ENCODE results near the gene SUPT16H.

Gene SUPT16H

DNA sequence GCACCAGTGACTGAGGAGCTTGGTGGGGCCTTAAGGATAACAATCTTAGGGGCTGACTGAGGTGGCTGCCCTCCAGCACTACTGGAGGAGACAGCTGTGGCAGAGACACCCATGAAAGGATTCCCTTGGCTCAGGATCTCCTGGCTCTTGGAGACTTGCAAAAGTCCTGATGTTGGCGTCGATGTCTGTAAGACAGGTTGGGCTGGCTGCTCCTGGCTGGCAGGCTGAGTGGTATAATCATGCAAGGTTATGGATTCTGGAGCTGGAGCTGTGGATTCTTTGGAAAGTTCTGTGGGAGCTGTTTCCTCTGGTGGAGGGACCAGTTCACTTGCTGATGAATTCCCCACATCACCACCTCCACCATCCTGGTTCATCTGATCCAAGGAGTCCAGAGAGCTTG lies 47.3 kb upstream of the SUPT16H start:
- TF ChIP-seq KLF10 (tag by site-specific recombination; IDR thresholded peaks at IDR 0.05): no peak
- no peak for TF ChIP-seq GLIS1 (tag by site-specific recombination; IDR thresholded peaks at IDR 0.05)
- TF ChIP-seq, protein P1, sequence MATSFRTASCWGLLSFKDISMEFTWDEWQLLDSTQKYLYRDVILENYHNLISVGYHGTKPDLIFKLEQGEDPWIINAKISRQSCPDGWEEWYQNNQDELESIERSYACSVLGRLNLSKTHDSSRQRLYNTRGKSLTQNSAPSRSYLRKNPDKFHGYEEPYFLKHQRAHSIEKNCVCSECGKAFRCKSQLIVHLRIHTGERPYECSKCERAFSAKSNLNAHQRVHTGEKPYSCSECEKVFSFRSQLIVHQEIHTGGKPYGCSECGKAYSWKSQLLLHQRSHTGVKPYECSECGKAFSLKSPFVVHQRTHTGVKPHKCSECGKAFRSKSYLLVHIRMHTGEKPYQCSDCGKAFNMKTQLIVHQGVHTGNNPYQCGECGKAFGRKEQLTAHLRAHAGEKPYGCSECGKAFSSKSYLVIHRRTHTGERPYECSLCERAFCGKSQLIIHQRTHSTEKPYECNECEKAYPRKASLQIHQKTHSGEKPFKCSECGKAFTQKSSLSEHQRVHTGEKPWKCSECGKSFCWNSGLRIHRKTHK (tag by site-specific recombination; IDR thresholded peaks at IDR 0.05): no peak
- no peak for TF ChIP-seq ZNF223 (tag by site-specific recombination; IDR thresholded peaks at IDR 0.05)
- TF ChIP-seq, protein P2, sequence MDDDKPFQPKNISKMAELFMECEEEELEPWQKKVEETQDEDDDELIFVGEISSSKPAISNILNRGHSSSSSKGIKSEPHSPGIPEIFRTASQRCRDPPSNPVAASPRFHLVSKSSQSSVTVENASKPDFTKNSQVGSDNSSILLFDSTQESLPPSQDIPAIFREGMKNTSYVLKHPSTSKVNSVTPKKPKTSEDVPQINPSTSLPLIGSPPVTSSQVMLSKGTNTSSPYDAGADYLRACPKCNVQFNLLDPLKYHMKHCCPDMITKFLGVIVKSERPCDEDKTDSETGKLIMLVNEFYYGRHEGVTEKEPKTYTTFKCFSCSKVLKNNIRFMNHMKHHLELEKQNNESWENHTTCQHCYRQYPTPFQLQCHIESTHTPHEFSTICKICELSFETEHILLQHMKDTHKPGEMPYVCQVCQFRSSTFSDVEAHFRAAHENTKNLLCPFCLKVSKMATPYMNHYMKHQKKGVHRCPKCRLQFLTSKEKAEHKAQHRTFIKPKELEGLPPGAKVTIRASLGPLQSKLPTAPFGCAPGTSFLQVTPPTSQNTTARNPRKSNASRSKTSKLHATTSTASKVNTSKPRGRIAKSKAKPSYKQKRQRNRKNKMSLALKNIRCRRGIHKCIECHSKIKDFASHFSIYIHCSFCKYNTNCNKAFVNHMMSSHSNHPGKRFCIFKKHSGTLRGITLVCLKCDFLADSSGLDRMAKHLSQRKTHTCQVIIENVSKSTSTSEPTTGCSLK (tag by site-specific recombination; IDR thresholded peaks at IDR 0.05): no peak
- no peak for TF ChIP-seq HOXA7 (CRISPR knock-in tag; IDR thresholded peaks at IDR 0.05; ENCODE audit: borderline replicate concordance)
- TF ChIP-seq, protein P3, sequence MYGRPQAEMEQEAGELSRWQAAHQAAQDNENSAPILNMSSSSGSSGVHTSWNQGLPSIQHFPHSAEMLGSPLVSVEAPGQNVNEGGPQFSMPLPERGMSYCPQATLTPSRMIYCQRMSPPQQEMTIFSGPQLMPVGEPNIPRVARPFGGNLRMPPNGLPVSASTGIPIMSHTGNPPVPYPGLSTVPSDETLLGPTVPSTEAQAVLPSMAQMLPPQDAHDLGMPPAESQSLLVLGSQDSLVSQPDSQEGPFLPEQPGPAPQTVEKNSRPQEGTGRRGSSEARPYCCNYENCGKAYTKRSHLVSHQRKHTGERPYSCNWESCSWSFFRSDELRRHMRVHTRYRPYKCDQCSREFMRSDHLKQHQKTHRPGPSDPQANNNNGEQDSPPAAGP (tag by site-specific recombination; IDR thresholded peaks at IDR 0.05): no peak
- TF ChIP-seq ZNF624 (tag by site-specific recombination; IDR thresholded peaks at IDR 0.05): no peak
- TF ChIP-seq, protein P4, sequence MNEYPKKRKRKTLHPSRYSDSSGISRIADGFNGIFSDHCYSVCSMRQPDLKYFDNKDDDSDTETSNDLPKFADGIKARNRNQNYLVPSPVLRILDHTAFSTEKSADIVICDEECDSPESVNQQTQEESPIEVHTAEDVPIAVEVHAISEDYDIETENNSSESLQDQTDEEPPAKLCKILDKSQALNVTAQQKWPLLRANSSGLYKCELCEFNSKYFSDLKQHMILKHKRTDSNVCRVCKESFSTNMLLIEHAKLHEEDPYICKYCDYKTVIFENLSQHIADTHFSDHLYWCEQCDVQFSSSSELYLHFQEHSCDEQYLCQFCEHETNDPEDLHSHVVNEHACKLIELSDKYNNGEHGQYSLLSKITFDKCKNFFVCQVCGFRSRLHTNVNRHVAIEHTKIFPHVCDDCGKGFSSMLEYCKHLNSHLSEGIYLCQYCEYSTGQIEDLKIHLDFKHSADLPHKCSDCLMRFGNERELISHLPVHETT (tag by site-specific recombination; IDR thresholded peaks at IDR 0.05): no peak
- no peak for TF ChIP-seq KLF7 (tag by site-specific recombination; IDR thresholded peaks at IDR 0.05; ENCODE audit: borderline replicate concordance)
- TF ChIP-seq ZNF121 (tag by site-specific recombination; IDR thresholded peaks at IDR 0.05): no peak
- TF ChIP-seq, protein P5, sequence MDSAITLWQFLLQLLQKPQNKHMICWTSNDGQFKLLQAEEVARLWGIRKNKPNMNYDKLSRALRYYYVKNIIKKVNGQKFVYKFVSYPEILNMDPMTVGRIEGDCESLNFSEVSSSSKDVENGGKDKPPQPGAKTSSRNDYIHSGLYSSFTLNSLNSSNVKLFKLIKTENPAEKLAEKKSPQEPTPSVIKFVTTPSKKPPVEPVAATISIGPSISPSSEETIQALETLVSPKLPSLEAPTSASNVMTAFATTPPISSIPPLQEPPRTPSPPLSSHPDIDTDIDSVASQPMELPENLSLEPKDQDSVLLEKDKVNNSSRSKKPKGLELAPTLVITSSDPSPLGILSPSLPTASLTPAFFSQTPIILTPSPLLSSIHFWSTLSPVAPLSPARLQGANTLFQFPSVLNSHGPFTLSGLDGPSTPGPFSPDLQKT (IDR thresholded peaks at IDR 0.05; ENCODE audit: borderline replicate concordance, low read depth, low read length): no peak
- no peak for TF ChIP-seq BCL11A (tag by site-specific recombination; IDR thresholded peaks at IDR 0.05; ENCODE audit: low read depth)
- TF ChIP-seq, protein P6, sequence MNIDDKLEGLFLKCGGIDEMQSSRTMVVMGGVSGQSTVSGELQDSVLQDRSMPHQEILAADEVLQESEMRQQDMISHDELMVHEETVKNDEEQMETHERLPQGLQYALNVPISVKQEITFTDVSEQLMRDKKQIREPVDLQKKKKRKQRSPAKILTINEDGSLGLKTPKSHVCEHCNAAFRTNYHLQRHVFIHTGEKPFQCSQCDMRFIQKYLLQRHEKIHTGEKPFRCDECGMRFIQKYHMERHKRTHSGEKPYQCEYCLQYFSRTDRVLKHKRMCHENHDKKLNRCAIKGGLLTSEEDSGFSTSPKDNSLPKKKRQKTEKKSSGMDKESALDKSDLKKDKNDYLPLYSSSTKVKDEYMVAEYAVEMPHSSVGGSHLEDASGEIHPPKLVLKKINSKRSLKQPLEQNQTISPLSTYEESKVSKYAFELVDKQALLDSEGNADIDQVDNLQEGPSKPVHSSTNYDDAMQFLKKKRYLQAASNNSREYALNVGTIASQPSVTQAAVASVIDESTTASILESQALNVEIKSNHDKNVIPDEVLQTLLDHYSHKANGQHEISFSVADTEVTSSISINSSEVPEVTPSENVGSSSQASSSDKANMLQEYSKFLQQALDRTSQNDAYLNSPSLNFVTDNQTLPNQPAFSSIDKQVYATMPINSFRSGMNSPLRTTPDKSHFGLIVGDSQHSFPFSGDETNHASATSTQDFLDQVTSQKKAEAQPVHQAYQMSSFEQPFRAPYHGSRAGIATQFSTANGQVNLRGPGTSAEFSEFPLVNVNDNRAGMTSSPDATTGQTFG (tag by site-specific recombination; IDR thresholded peaks at IDR 0.05; ENCODE audit: borderline replicate concordance): no peak
- no peak for TF ChIP-seq ZBTB21 (tag by site-specific recombination; IDR thresholded peaks at IDR 0.05)
- TF ChIP-seq OVOL3 (tag by site-specific recombination; IDR thresholded peaks at IDR 0.05): no peak
- TF ChIP-seq ZNF626 (tag by site-specific recombination; IDR thresholded peaks at IDR 0.05): no peak
- TF ChIP-seq, protein P7, sequence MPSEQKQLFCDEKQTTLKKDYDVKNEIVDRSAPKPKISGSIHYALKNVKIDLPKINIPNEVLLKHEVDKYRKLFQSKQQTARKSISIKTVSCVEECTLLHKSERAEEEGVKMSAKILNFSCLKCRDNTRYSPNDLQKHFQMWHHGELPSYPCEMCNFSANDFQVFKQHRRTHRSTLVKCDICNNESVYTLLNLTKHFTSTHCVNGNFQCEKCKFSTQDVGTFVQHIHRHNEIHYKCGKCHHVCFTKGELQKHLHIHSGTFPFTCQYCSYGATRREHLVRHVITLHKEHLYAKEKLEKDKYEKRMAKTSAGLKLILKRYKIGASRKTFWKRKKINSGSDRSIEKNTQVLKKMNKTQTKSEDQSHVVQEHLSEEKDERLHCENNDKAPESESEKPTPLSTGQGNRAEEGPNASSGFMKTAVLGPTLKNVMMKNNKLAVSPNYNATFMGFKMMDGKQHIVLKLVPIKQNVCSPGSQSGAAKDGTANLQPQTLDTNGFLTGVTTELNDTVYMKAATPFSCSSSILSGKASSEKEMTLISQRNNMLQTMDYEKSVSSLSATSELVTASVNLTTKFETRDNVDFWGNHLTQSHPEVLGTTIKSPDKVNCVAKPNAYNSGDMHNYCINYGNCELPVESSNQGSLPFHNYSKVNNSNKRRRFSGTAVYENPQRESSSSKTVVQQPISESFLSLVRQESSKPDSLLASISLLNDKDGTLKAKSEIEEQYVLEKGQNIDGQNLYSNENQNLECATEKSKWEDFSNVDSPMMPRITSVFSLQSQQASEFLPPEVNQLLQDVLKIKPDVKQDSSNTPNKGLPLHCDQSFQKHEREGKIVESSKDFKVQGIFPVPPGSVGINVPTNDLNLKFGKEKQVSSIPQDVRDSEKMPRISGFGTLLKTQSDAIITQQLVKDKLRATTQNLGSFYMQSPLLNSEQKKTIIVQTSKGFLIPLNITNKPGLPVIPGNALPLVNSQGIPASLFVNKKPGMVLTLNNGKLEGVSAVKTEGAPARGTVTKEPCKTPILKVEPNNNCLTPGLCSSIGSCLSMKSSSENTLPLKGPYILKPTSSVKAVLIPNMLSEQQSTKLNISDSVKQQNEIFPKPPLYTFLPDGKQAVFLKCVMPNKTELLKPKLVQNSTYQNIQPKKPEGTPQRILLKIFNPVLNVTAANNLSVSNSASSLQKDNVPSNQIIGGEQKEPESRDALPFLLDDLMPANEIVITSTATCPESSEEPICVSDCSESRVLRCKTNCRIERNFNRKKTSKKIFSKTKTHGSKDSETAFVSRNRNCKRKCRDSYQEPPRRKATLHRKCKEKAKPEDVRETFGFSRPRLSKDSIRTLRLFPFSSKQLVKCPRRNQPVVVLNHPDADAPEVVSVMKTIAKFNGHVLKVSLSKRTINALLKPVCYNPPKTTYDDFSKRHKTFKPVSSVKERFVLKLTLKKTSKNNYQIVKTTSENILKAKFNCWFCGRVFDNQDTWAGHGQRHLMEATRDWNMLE (tag by site-specific recombination; conservative IDR thresholded peaks at IDR 0.05; ENCODE audit: low read depth): no peak
- TF ChIP-seq ZNF175 (tag by site-specific recombination; IDR thresholded peaks at IDR 0.05): no peak
- H3K4me3 ChIP-seq (ENCODE audit: low read depth, low read length): no peak overlapping the region
- H3K27ac ChIP-seq (ENCODE audit: extremely low read depth, low read depth, low read length): no peak overlapping the region
- H3K36me3 ChIP-seq (ENCODE audit: control insufficient read depth in 2 of 2, insufficient read depth in 1 of 2, low read length in 2 of 2): peaks cover 54 to 75% of the 10 kb centered on the region in 2 experiments
- H3K4me1 ChIP-seq (ENCODE audit: control insufficient read depth, insufficient read depth, low read length): peaks cover 6% of the 10 kb centered on the region; the same call in 1 of the 2 replicates
- ChIA-PET POLR2A (interaction anchor here (1.3 to 1.4 kb wide), 2 partner anchors 25 to 80 kb away, joined by 3 to 4 read pairs; partner anchors contain the start of gene CHD8), CTCF (interaction anchor here (1.8 kb wide), 1 partner anchor 26 kb away, joined by 5 read pairs; no protein-coding TSS in a partner anchor)
- H3K9me3 ChIP-seq (ENCODE audit: control insufficient read depth, insufficient read depth, low read depth, low read length): no peaks in the 10 kb centered on the region
